K562 (cell line): ENCODE results near the gene BMP6.

Experiments used
- FOXM1 ChIP-seq, 2 experiments: fragments of 450-650 bp in 1 of 2; sonication (generic) in 1 of 2; formaldehyde crosslinking in 1 of 2; IDR thresholded peaks; 2 replicates each; pipeline versions ENCODE4 v1.6.1 to v1.9.0; 2017 to 2022; ENCODE audit warnings: low read depth in 2 of 2, mild to moderate bottlenecking in 2 of 2, missing genetic modification reagents in 1 of 2, moderate library complexity in 1 of 2
- HCFC1 ChIP-seq: IDR thresholded peaks from 2 replicates; pipeline ENCODE4 v1.6.1; 2012; ENCODE audit warnings: low read depth, low read length, improper control_type of control experiment
- HNRNPH1 ChIP-seq: fragments of 200-400 bp; formaldehyde crosslinking; optimal IDR thresholded peaks from 2 replicates; pipeline ENCODE3; 2017; ENCODE audit warnings: low read depth, mild to moderate bottlenecking, low read length, moderate library complexity
- KLF1 ChIP-seq: fragments of 450-650 bp; IDR thresholded peaks from 2 replicates; pipeline ENCODE4 v1.6.1; 2016; ENCODE audit warnings: missing genetic modification characterization, missing compliant biosample characterization
- NFIC ChIP-seq: fragments of 450-650 bp; IDR thresholded peaks from 2 replicates; pipeline ENCODE4 v1.6.1; 2017; ENCODE audit warnings: mild to moderate bottlenecking, inconsistent platforms
- SPI1 ChIP-seq: IDR thresholded peaks from 2 replicates; pipeline ENCODE4 v1.6.1; 2011; ENCODE audit warnings: low read depth, low read length, control low read depth, borderline replicate concordance
- ZNF561 ChIP-seq: fragments of 450-650 bp; formaldehyde crosslinking; conservative IDR thresholded peaks from 2 replicates; pipeline ENCODE4 v1.4.0; 2020; ENCODE audit warnings: mild to moderate bottlenecking, moderate library complexity
- TF ChIP-seq, protein P1 (sequence below), 3 experiments: IDR thresholded peaks in 2 of 3; conservative IDR thresholded peaks in 1 of 3; 2 replicates each; pipeline ENCODE4 v1.5.1; 2011 to 2012; ENCODE audit warnings: low read length in 3 of 3, mild to moderate bottlenecking in 3 of 3, control low read depth in 2 of 3, improper control_type of control experiment in 1 of 3, inconsistent platforms in 1 of 3, low read depth in 1 of 3, mixed read lengths in 1 of 3, moderate library complexity in 1 of 3; ENCODE audit not compliant: insufficient read depth in 2 of 3

GRCh38 chr6:7725849-7726415, at the start of gene BMP6:
- no peak for TF ChIP-seq HNRNPH1
- TF ChIP-seq, protein P1, sequence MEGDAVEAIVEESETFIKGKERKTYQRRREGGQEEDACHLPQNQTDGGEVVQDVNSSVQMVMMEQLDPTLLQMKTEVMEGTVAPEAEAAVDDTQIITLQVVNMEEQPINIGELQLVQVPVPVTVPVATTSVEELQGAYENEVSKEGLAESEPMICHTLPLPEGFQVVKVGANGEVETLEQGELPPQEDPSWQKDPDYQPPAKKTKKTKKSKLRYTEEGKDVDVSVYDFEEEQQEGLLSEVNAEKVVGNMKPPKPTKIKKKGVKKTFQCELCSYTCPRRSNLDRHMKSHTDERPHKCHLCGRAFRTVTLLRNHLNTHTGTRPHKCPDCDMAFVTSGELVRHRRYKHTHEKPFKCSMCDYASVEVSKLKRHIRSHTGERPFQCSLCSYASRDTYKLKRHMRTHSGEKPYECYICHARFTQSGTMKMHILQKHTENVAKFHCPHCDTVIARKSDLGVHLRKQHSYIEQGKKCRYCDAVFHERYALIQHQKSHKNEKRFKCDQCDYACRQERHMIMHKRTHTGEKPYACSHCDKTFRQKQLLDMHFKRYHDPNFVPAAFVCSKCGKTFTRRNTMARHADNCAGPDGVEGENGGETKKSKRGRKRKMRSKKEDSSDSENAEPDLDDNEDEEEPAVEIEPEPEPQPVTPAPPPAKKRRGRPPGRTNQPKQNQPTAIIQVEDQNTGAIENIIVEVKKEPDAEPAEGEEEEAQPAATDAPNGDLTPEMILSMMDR (IDR thresholded peaks at IDR 0.05 in 2 of 3, conservative IDR thresholded peaks at IDR 0.05 in 1 of 3; ENCODE audit: insufficient read depth in 2 of 3, low read depth in 1 of 3, low read length in 3 of 3) = no peak
- TF ChIP-seq SPI1 = no peak
- no peak for TF ChIP-seq ZNF561 (CRISPR knock-in tag)
- TF ChIP-seq KLF1 (tag) = no peak
- TF ChIP-seq NFIC = no peak
- TF ChIP-seq FOXM1 (IDR thresholded peaks at IDR 0.05; ENCODE audit: low read depth) = no peak
- no peak for TF ChIP-seq FOXM1 (CRISPR knock-in tag; IDR thresholded peaks at IDR 0.05; ENCODE audit: low read depth)
- no peak for TF ChIP-seq HCFC1
